ENCODE results near the gene NLRP14.

Gene NLRP14

GRCh38 chr11:7030836-7031235 lies 10.6 kb downstream of the NLRP14 start:
- Mint-ChIP-seq H3K9me3 (no peaks in the 10 kb centered on the region), H3K36me3 (ENCODE audit: low read depth) (no peaks in the 10 kb centered on the region), H3K27me3 (peaks cover 2% of the 10 kb centered on the region), H3K4me1 (ENCODE audit: low read depth) (no peaks in the 10 kb centered on the region), H3K27ac (no peak overlapping the region), H3K4me3 (no peak overlapping the region)
- intact Hi-C loops (cut with micrococcal nuclease), result no loop called here

GRCh38 chr11:7031471-7031871 lies 11.2 kb downstream of the NLRP14 start:
- Mint-ChIP-seq H3K4me1 (ENCODE audit: low read depth) (no peaks in the 10 kb centered on the region), H3K4me3 (no peak overlapping the region), H3K27ac (no peak overlapping the region), H3K27me3 (peaks cover 2% of the 10 kb centered on the region), H3K36me3 (ENCODE audit: low read depth) (no peaks in the 10 kb centered on the region), H3K9me3 (no peaks in the 10 kb centered on the region)
- intact Hi-C loops (cut with micrococcal nuclease), result no loop called here

GRCh38 chr11:7032692-7033091 lies 12.4 kb downstream of the NLRP14 start:
- intact Hi-C loops (cut with micrococcal nuclease), result no loop called here
- Mint-ChIP-seq H3K36me3 (ENCODE audit: low read depth) (no peaks in the 10 kb centered on the region), H3K4me3 (no peak overlapping the region)

DNA sequence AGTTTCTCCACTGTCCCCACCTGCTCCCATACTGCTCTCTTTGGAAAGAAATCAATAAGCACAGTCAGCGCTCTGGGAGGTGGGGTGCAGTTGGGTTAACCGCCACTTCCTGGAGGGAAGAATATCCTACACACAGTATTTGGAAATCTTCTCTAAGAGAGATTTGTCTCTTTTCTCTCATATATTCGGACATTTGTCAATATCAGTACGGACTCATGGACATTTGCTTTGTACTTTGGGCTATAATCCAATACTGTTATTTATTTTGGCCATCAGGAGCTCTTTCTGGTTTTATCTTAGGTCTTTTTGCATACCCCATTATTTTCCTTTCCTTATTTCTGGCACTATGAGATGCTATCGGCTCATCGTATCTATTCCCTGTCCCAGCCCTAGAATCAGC lies 13.7 kb downstream of the NLRP14 start:
- Mint-ChIP-seq H3K27me3 (peaks cover 2% of the 10 kb centered on the region), H3K27ac (no peak overlapping the region), H3K4me3 (no peak overlapping the region), H3K36me3 (ENCODE audit: low read depth) (no peaks in the 10 kb centered on the region), H3K4me1 (ENCODE audit: low read depth) (no peaks in the 10 kb centered on the region), H3K9me3 (no peaks in the 10 kb centered on the region)
- intact Hi-C loops (cut with micrococcal nuclease), result no loop called here

More at GRCh38 chr11:7032692-7033091, 12.4 kb downstream of the NLRP14 start:
- H3K4me1 Mint-ChIP-seq (ENCODE audit: low read depth), result no peaks in the 10 kb centered on the region
- H3K9me3 Mint-ChIP-seq, result no peaks in the 10 kb centered on the region
- no peak overlapping the region for H3K27ac Mint-ChIP-seq
- peaks cover 2% of the 10 kb centered on the region for H3K27me3 Mint-ChIP-seq

- no peak overlapping the region for H3K4me3 Mint-ChIP-seq
- H3K27ac Mint-ChIP-seq, result no peak overlapping the region
- H3K9me3 Mint-ChIP-seq, result no peaks in the 10 kb centered on the region
- intact Hi-C loops (cut with micrococcal nuclease), result no loop called here
- no peaks in the 10 kb centered on the region for H3K27me3 Mint-ChIP-seq
- no peaks in the 10 kb centered on the region for H3K4me1 Mint-ChIP-seq (ENCODE audit: low read depth)
- H3K36me3 Mint-ChIP-seq (ENCODE audit: low read depth), result no peaks in the 10 kb centered on the region
Observed at GRCh38 chr11:7046474-7047175, 26.3 kb downstream of the NLRP14 start.

- H3K27ac Mint-ChIP-seq, result no peak overlapping the region
- no peaks in the 10 kb centered on the region for H3K4me1 Mint-ChIP-seq (ENCODE audit: low read depth)
- no peak overlapping the region for H3K4me3 Mint-ChIP-seq
- no peaks in the 10 kb centered on the region for H3K27me3 Mint-ChIP-seq
- H3K36me3 Mint-ChIP-seq (ENCODE audit: low read depth), result no peaks in the 10 kb centered on the region
- intact Hi-C loops (cut with micrococcal nuclease), result no loop called here
- no peaks in the 10 kb centered on the region for H3K9me3 Mint-ChIP-seq
Observed at GRCh38 chr11:7050191-7050590, 29.9 kb downstream of the NLRP14 start.

- H3K27ac Mint-ChIP-seq, result no peak overlapping the region
- H3K36me3 Mint-ChIP-seq (ENCODE audit: low read depth), result no peaks in the 10 kb centered on the region
- no peaks in the 10 kb centered on the region for H3K27me3 Mint-ChIP-seq
- intact Hi-C loops (cut with micrococcal nuclease), result no loop called here
- H3K4me1 Mint-ChIP-seq (ENCODE audit: low read depth), result no peaks in the 10 kb centered on the region
- H3K4me3 Mint-ChIP-seq, result no peak overlapping the region
- H3K9me3 Mint-ChIP-seq, result no peaks in the 10 kb centered on the region
Observed at GRCh38 chr11:7056828-7057513, 36.7 kb downstream of the NLRP14 start.

DNA sequence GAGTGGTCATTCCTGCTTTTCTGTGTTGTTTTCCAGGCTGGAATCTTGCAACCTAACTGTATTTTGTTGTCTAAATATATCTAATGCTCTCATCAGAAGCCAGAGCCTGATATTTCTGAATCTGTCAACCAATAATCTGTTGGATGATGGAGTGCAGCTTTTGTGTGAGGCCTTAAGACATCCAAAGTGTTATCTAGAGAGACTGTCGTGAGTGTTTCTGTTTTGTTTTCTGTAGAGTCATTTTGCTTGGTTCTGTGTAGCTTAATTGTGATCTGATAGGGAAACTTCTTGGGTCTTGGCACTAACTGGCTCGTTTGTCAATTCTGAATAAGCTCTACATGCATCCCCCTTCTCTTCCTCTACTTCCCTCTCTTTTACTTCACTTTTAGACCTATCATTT lies 37.4 kb downstream of the NLRP14 start:
- Mint-ChIP-seq H3K36me3 (ENCODE audit: low read depth) (no peaks in the 10 kb centered on the region), H3K27me3 (no peaks in the 10 kb centered on the region), H3K27ac (no peak overlapping the region)

GRCh38 chr11:7060868-7061267 lies 40.6 kb downstream of the NLRP14 start:
- Mint-ChIP-seq H3K27me3 (no peaks in the 10 kb centered on the region), H3K9me3 (no peaks in the 10 kb centered on the region), H3K36me3 (ENCODE audit: low read depth) (no peaks in the 10 kb centered on the region)

More for the DNA sequence above, 37.4 kb downstream of the NLRP14 start:
- H3K4me3 Mint-ChIP-seq, result no peak overlapping the region
- H3K4me1 Mint-ChIP-seq (ENCODE audit: low read depth), result no peaks in the 10 kb centered on the region
- H3K9me3 Mint-ChIP-seq, result no peaks in the 10 kb centered on the region
- intact Hi-C loops (cut with micrococcal nuclease), result no loop called here

DNA sequence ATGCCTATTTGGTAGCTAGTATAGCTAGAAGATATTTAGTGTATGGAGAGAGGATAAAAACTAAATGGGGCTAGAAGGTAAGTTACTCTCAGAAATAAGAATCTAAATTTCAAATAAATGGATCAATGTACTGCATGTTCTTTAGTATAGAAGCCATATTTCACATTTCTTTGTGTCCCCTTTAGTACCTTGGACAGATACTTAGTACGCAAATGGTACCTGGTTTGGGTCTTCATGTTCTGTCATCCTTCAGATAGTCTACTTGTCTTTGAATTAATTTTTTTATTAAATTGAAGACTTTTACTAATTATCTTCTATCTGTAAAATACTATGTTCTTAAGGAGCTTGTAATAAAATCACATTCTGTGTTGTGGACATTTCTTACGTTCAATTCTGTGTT lies 42.3 kb downstream of the NLRP14 start:
- Mint-ChIP-seq H3K27ac (no peak overlapping the region), H3K4me1 (ENCODE audit: low read depth) (no peaks in the 10 kb centered on the region), H3K27me3 (no peaks in the 10 kb centered on the region), H3K4me3 (no peak overlapping the region), H3K9me3 (no peaks in the 10 kb centered on the region), H3K36me3 (ENCODE audit: low read depth) (no peaks in the 10 kb centered on the region)
- intact Hi-C loops (cut with micrococcal nuclease), result no loop called here

More at GRCh38 chr11:7060868-7061267, 40.6 kb downstream of the NLRP14 start:
- H3K27ac Mint-ChIP-seq, result no peak overlapping the region
- intact Hi-C loops (cut with micrococcal nuclease), result no loop called here
- H3K4me3 Mint-ChIP-seq, result no peak overlapping the region
- H3K4me1 Mint-ChIP-seq (ENCODE audit: low read depth), result no peaks in the 10 kb centered on the region

- intact Hi-C loops (cut with micrococcal nuclease), result no loop called here
Observed at GRCh38 chr11:7072401-7073028, 52.2 kb downstream of the NLRP14 start.

DNA sequence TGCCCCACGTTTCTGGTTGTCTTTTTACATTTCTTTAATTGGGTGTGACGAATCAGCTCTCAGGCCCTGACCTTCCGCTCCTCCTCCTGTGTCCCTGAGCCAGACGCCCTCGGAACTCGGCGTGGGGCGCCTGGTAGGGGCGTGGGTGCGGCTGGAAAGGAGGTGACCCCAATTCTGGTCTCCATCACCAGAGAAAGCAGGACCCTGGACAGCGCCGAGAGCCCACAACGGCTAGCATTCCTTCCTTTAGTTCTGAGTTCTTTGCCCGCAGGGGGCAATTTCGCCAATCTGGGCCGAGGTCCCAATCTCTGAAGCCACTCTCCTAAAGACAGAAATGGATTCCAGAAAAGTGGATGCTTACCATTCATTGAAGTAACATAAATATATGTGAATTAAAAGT lies 56.8 kb downstream of the NLRP14 start:
- no peaks in the 10 kb centered on the region for H3K4me1 Mint-ChIP-seq (ENCODE audit: low read depth)
- no peak overlapping the region for H3K4me3 Mint-ChIP-seq
- H3K36me3 Mint-ChIP-seq (ENCODE audit: low read depth), result no peaks in the 10 kb centered on the region
- intact Hi-C loops (cut with micrococcal nuclease), result no loop called here
- no peaks in the 10 kb centered on the region for H3K27me3 Mint-ChIP-seq
- H3K9me3 Mint-ChIP-seq, result peaks cover 9% of the 10 kb centered on the region
- H3K27ac Mint-ChIP-seq, result no peak overlapping the region

More at GRCh38 chr11:7072401-7073028, 52.2 kb downstream of the NLRP14 start:
- H3K9me3 Mint-ChIP-seq, result no peaks in the 10 kb centered on the region
- no peaks in the 10 kb centered on the region for H3K27me3 Mint-ChIP-seq
- no peak overlapping the region for H3K27ac Mint-ChIP-seq
- H3K4me1 Mint-ChIP-seq (ENCODE audit: low read depth), result no peaks in the 10 kb centered on the region
- H3K36me3 Mint-ChIP-seq (ENCODE audit: low read depth), result no peaks in the 10 kb centered on the region
- H3K4me3 Mint-ChIP-seq, result no peak overlapping the region

DNA sequence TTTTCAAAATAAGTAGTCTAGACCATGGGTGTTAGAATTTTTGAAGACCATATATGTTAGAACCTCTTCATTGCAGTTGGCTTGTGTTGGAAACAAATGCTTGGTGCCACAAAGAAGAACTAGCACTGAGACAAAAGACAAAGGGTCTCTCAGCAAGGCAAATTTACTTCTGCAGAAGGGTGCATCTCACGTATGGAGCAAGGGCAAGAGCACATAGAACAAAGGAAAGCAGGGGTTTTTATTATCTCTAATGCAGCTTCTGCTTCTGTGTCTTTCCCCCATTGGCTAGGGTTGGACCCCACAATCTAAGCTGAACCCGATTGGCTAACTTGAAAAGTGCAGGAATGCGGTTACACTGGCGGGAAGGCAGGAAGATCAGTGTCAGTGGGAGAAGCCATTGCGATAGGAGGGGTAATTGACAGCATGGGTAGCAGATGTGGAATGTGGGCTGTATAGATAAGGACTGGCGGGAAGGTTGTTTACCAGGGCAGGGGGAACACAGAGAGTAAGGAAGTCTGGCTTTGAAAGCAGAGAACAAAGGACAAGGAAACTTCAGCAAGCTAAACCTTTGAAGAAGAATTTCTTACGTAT lies 59.4 kb downstream of the NLRP14 start:
- intact Hi-C loops (cut with micrococcal nuclease), result no loop called here
- H3K4me1 Mint-ChIP-seq (ENCODE audit: low read depth), result no peaks in the 10 kb centered on the region
- H3K27ac Mint-ChIP-seq, result no peak overlapping the region
- peaks cover 9% of the 10 kb centered on the region for H3K9me3 Mint-ChIP-seq
- no peaks in the 10 kb centered on the region for H3K27me3 Mint-ChIP-seq
- no peaks in the 10 kb centered on the region for H3K36me3 Mint-ChIP-seq (ENCODE audit: low read depth)
- no peak overlapping the region for H3K4me3 Mint-ChIP-seq

GRCh38 chr11:7080900-7081299 lies 60.6 kb downstream of the NLRP14 start:
- Mint-ChIP-seq H3K36me3 (ENCODE audit: low read depth) (no peaks in the 10 kb centered on the region), H3K4me1 (ENCODE audit: low read depth) (no peaks in the 10 kb centered on the region), H3K27ac (no peak overlapping the region), H3K9me3 (peaks cover 9% of the 10 kb centered on the region), H3K4me3 (no peak overlapping the region), H3K27me3 (no peaks in the 10 kb centered on the region)
- intact Hi-C loops (cut with micrococcal nuclease), result no loop called here

Data from dendritic cell treated with granulocyte-macrophage colony-stimulating factor and Interleukin-4, amounts not matched to agents 40 ng/mL and 50 ng/mL, for 4 days (primary cell).